Peyer's patch (tissue), 4 donors: Measurements from ENCODE around the gene ZC2HC1B.
"Not testable (repeated sequence)": the region's sequence is repeated elsewhere in the genome, so short reads cannot be mapped to it uniquely, and the experiment has no call there.

Experiments used
- POLR2A ChIP-seq, 2 donors: fragments of 450-650 bp; IDR thresholded peaks; one replicate each; pipeline ENCODE4 v1.5.1; 2017; ENCODE audit warnings: antibody characterized with exemption in 2 of 2, mild to moderate bottlenecking in 2 of 2, moderate library complexity in 2 of 2
- TF ChIP-seq, protein P1 (sequence below), 6 experiments: fragments of 450-650 bp in 4 of 6; fragments of 200-600 bp in 2 of 6; sonication (generic) in 1 of 6; IDR thresholded peaks; one replicate each; pipeline ENCODE4 v1.5.1; 2017 to 2019; ENCODE audit warnings: antibody characterized with exemption in 6 of 6, mild to moderate bottlenecking in 3 of 6, moderate library complexity in 1 of 6

GRCh38 chr6:143874503-143874902 is 10.2 kb downstream of the ZC2HC1B start:
- TF ChIP-seq, protein P1, sequence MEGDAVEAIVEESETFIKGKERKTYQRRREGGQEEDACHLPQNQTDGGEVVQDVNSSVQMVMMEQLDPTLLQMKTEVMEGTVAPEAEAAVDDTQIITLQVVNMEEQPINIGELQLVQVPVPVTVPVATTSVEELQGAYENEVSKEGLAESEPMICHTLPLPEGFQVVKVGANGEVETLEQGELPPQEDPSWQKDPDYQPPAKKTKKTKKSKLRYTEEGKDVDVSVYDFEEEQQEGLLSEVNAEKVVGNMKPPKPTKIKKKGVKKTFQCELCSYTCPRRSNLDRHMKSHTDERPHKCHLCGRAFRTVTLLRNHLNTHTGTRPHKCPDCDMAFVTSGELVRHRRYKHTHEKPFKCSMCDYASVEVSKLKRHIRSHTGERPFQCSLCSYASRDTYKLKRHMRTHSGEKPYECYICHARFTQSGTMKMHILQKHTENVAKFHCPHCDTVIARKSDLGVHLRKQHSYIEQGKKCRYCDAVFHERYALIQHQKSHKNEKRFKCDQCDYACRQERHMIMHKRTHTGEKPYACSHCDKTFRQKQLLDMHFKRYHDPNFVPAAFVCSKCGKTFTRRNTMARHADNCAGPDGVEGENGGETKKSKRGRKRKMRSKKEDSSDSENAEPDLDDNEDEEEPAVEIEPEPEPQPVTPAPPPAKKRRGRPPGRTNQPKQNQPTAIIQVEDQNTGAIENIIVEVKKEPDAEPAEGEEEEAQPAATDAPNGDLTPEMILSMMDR (IDR thresholded peaks at IDR 0.05): not testable (repeated sequence)
- TF ChIP-seq POLR2A (IDR thresholded peaks at IDR 0.05): not testable (repeated sequence)
